HEK293 (cell line): ENCODE data around the gene KCNIP4.

Experiments used
- CTCF ChIA-PET: fragments of 350-600 bp; formaldehyde crosslinking; extraction: SDS; loops from one replicate; lab custom pipeline; 2021; ENCODE audit warnings: antibody characterized with exemption; lab: Yijun Ruan, JAX
- POLR2A ChIA-PET: fragments of 300-600 bp; formaldehyde crosslinking; extraction: SDS; loops from one replicate; lab custom pipeline; 2020; ENCODE audit warnings: antibody characterized with exemption, inconsistent platforms; lab: Yijun Ruan, JAX
- H3K27ac ChIP-seq: fragments of 200-500 bp; sonication (Bioruptor generic); 2 replicates; pipeline ENCODE4 v1.5.1; 2014; ENCODE audit warnings: low read depth, low read length, control low read depth, inconsistent platforms; ENCODE audit errors: extremely low read depth
- H3K36me3 ChIP-seq, 2 experiments: fragments of 200-500 bp in 1 of 2; sonication (Bioruptor generic) in 1 of 2; 1 replicate in 1 of 2; 2 replicates in 1 of 2; pipeline ENCODE4 v1.5.1; 2014 to 2017; ENCODE audit warnings: inconsistent platforms in 2 of 2, low read length in 2 of 2; ENCODE audit not compliant: control insufficient read depth in 2 of 2, insufficient read depth in 1 of 2
- H3K4me1 ChIP-seq: fragments of 200-500 bp; sonication (Bioruptor generic); 2 replicates; pipeline ENCODE4 v1.5.1; 2014; ENCODE audit warnings: mild to moderate bottlenecking, low read length, inconsistent platforms; ENCODE audit not compliant: control insufficient read depth, insufficient read depth
- H3K4me3 ChIP-seq: 2 replicates; pipeline ENCODE4 v1.5.1; 2011; ENCODE audit warnings: low read depth, mild to moderate bottlenecking, control low read depth, low read length, moderate library complexity
- H3K9me3 ChIP-seq: fragments of 200-500 bp; sonication (Bioruptor generic); 2 replicates; pipeline ENCODE4 v1.5.1; 2014; ENCODE audit warnings: low read depth, low read length, inconsistent platforms; ENCODE audit not compliant: control insufficient read depth, insufficient read depth
- GLIS2 ChIP-seq: fragments of 450-650 bp; formaldehyde crosslinking; IDR thresholded peaks from 2 replicates; pipeline ENCODE4 v1.5.1; 2016; ENCODE audit warnings: missing biosample characterization, missing genetic modification characterization
- KLF1 ChIP-seq: fragments of 450-650 bp; formaldehyde crosslinking; IDR thresholded peaks from 2 replicates; pipeline ENCODE4 v1.5.1; 2016; ENCODE audit warnings: missing biosample characterization, missing genetic modification characterization
- KLF7 ChIP-seq: fragments of 450-650 bp; formaldehyde crosslinking; IDR thresholded peaks from 2 replicates; pipeline ENCODE4 v1.5.1; 2016; ENCODE audit warnings: missing biosample characterization, missing genetic modification characterization, borderline replicate concordance
- SALL2 ChIP-seq: fragments of 450-650 bp; formaldehyde crosslinking; IDR thresholded peaks from 2 replicates; pipeline ENCODE4 v1.5.0; 2017; ENCODE audit warnings: missing biosample characterization, mild to moderate bottlenecking, missing genetic modification characterization, borderline replicate concordance
- YY1 ChIP-seq: fragments of 450-650 bp; formaldehyde crosslinking; IDR thresholded peaks from 2 replicates; pipeline ENCODE4 v1.5.1; 2018; ENCODE audit warnings: missing biosample characterization, missing genetic modification characterization
- ZBTB7A ChIP-seq: fragments of 450-650 bp; formaldehyde crosslinking; IDR thresholded peaks from 2 replicates; pipeline ENCODE4 v1.5.1; 2016; ENCODE audit warnings: low read depth, missing biosample characterization, missing genetic modification characterization
- ZFP3 ChIP-seq: fragments of 450-650 bp; formaldehyde crosslinking; IDR thresholded peaks from 2 replicates; pipeline ENCODE4 v1.5.1; 2016; ENCODE audit warnings: low read depth, missing biosample characterization, missing genetic modification characterization
- ZNF155 ChIP-seq: fragments of 450-650 bp; formaldehyde crosslinking; IDR thresholded peaks from 2 replicates; pipeline ENCODE4 v1.5.1; 2016; ENCODE audit warnings: missing biosample characterization, missing genetic modification characterization
- ZNF221 ChIP-seq: fragments of 450-650 bp; formaldehyde crosslinking; IDR thresholded peaks from 2 replicates; pipeline ENCODE4 v1.5.1; 2017; ENCODE audit warnings: missing biosample characterization, missing genetic modification characterization, borderline replicate concordance
- ZNF37A ChIP-seq: fragments of 450-650 bp; IDR thresholded peaks from 2 replicates; pipeline ENCODE4 v1.5.1; 2018; ENCODE audit warnings: missing biosample characterization, missing genetic modification characterization
- ZNF423 ChIP-seq: fragments of 450-650 bp; formaldehyde crosslinking; IDR thresholded peaks from 2 replicates; pipeline ENCODE4 v1.5.1; 2016; ENCODE audit warnings: missing biosample characterization, missing genetic modification characterization
- ZNF510 ChIP-seq: fragments of 450-650 bp; formaldehyde crosslinking; IDR thresholded peaks from 2 replicates; pipeline ENCODE4 v1.5.1; 2018; ENCODE audit warnings: mild to moderate bottlenecking, missing genetic modification characterization, missing biosample characterization; ENCODE audit not compliant: insufficient replicate concordance
- ZNF677 ChIP-seq: fragments of 450-650 bp; IDR thresholded peaks from 2 replicates; pipeline ENCODE4 v1.5.0; 2018; ENCODE audit warnings: missing biosample characterization, mild to moderate bottlenecking, missing genetic modification characterization, moderate library complexity
- ZNF707 ChIP-seq: fragments of 450-650 bp; formaldehyde crosslinking; IDR thresholded peaks from 2 replicates; pipeline ENCODE4 v1.5.1; 2016; ENCODE audit warnings: missing biosample characterization, missing genetic modification characterization
- ZNF768 ChIP-seq: fragments of 450-650 bp; formaldehyde crosslinking; IDR thresholded peaks from 2 replicates; pipeline ENCODE4 v1.5.1; 2018; ENCODE audit warnings: missing biosample characterization, mild to moderate bottlenecking, missing genetic modification characterization
- ZSCAN23 ChIP-seq: fragments of 450-650 bp; formaldehyde crosslinking; IDR thresholded peaks from 2 replicates; pipeline ENCODE4 v1.5.1; 2016; ENCODE audit warnings: missing biosample characterization, missing genetic modification characterization
- ZXDB ChIP-seq: fragments of 450-650 bp; formaldehyde crosslinking; IDR thresholded peaks from 2 replicates; pipeline ENCODE4 v1.5.1; 2016; ENCODE audit warnings: missing biosample characterization, missing genetic modification characterization
- TF ChIP-seq, protein P1 (sequence below): IDR thresholded peaks from 2 replicates; pipeline ENCODE4 v1.6.1; 2011; ENCODE audit warnings: mild to moderate bottlenecking, low read depth, low read length, borderline replicate concordance
- TF ChIP-seq, protein P2 (sequence below): fragments of 450-650 bp; IDR thresholded peaks from 2 replicates; pipeline ENCODE4 v1.5.1; 2018; ENCODE audit warnings: missing biosample characterization, mild to moderate bottlenecking, missing genetic modification characterization
- TF ChIP-seq, protein P3 (sequence below): fragments of 450-650 bp; formaldehyde crosslinking; IDR thresholded peaks from 2 replicates; pipeline ENCODE4 v1.5.1; 2016; ENCODE audit warnings: missing biosample characterization, missing genetic modification characterization
- TF ChIP-seq, protein P4 (sequence below): fragments of 450-650 bp; formaldehyde crosslinking; IDR thresholded peaks from 2 replicates; pipeline ENCODE4 v1.5.1; 2016; ENCODE audit warnings: missing biosample characterization, missing genetic modification characterization
- TF ChIP-seq, protein P5 (sequence below): fragments of 450-650 bp; formaldehyde crosslinking; conservative IDR thresholded peaks from 2 replicates; pipeline ENCODE4 v1.5.1; 2016; ENCODE audit warnings: low read depth, missing biosample characterization, missing genetic modification characterization

KCNIP4 gene

DNA sequence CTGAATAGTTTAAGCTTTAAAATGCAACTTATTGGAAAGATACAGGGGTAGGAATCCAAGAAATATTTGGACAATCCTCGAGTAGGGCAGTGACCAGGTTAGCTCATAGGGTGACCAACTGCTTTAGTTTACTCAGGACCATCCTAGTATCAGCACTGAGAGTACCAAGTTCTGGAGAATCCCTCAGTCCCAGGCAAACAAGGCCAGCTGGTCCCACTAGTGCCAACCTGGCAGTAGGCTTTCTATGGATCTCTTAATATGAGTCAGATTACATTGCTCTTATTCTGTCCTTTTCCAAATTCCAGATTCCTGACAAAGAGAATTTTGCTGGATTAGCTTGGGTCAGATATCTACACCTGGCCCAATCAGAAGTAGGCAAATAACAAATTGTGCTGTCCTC lies 493.7 kb downstream of the KCNIP4 start:
- no peak overlapping the region for H3K27ac ChIP-seq
- no peaks in the 10 kb centered on the region for H3K4me1 ChIP-seq
- TF ChIP-seq KLF7 (tag by site-specific recombination) (no peak), KLF1 (no peak), ZNF510 (no peak), ZXDB (tag by site-specific recombination) (no peak), ZNF768 (tag by site-specific recombination) (no peak), YY1 (tag by site-specific recombination) (no peak), SALL2 (no peak), ZNF221 (tag by site-specific recombination) (no peak), ZNF37A (tag by site-specific recombination) (no peak), ZNF677 (tag by site-specific recombination) (no peak), ZBTB7A (no peak), ZSCAN23 (tag by site-specific recombination) (no peak), ZFP3 (no peak), ZNF423 (no peak), GLIS2 (tag by site-specific recombination) (no peak)
- TF ChIP-seq, protein P1, sequence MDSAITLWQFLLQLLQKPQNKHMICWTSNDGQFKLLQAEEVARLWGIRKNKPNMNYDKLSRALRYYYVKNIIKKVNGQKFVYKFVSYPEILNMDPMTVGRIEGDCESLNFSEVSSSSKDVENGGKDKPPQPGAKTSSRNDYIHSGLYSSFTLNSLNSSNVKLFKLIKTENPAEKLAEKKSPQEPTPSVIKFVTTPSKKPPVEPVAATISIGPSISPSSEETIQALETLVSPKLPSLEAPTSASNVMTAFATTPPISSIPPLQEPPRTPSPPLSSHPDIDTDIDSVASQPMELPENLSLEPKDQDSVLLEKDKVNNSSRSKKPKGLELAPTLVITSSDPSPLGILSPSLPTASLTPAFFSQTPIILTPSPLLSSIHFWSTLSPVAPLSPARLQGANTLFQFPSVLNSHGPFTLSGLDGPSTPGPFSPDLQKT, result no peak
- TF ChIP-seq, protein P2, sequence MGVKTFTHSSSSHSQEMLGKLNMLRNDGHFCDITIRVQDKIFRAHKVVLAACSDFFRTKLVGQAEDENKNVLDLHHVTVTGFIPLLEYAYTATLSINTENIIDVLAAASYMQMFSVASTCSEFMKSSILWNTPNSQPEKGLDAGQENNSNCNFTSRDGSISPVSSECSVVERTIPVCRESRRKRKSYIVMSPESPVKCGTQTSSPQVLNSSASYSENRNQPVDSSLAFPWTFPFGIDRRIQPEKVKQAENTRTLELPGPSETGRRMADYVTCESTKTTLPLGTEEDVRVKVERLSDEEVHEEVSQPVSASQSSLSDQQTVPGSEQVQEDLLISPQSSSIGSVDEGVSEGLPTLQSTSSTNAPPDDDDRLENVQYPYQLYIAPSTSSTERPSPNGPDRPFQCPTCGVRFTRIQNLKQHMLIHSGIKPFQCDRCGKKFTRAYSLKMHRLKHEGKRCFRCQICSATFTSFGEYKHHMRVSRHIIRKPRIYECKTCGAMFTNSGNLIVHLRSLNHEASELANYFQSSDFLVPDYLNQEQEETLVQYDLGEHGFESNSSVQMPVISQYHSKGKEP (tag by site-specific recombination), result no peak
- TF ChIP-seq, protein P3, sequence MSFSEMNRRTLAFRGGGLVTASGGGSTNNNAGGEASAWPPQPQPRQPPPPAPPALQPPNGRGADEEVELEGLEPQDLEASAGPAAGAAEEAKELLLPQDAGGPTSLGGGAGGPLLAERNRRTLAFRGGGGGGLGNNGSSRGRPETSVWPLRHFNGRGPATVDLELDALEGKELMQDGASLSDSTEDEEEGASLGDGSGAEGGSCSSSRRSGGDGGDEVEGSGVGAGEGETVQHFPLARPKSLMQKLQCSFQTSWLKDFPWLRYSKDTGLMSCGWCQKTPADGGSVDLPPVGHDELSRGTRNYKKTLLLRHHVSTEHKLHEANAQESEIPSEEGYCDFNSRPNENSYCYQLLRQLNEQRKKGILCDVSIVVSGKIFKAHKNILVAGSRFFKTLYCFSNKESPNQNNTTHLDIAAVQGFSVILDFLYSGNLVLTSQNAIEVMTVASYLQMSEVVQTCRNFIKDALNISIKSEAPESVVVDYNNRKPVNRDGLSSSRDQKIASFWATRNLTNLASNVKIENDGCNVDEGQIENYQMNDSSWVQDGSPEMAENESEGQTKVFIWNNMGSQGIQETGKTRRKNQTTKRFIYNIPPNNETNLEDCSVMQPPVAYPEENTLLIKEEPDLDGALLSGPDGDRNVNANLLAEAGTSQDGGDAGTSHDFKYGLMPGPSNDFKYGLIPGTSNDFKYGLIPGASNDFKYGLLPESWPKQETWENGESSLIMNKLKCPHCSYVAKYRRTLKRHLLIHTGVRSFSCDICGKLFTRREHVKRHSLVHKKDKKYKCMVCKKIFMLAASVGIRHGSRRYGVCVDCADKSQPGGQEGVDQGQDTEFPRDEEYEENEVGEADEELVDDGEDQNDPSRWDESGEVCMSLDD, result no peak
- TF ChIP-seq, protein P4, sequence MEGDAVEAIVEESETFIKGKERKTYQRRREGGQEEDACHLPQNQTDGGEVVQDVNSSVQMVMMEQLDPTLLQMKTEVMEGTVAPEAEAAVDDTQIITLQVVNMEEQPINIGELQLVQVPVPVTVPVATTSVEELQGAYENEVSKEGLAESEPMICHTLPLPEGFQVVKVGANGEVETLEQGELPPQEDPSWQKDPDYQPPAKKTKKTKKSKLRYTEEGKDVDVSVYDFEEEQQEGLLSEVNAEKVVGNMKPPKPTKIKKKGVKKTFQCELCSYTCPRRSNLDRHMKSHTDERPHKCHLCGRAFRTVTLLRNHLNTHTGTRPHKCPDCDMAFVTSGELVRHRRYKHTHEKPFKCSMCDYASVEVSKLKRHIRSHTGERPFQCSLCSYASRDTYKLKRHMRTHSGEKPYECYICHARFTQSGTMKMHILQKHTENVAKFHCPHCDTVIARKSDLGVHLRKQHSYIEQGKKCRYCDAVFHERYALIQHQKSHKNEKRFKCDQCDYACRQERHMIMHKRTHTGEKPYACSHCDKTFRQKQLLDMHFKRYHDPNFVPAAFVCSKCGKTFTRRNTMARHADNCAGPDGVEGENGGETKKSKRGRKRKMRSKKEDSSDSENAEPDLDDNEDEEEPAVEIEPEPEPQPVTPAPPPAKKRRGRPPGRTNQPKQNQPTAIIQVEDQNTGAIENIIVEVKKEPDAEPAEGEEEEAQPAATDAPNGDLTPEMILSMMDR, result no peak
- ChIA-PET CTCF (interaction anchor here (0.6 to 1.5 kb wide), 2 partner anchors 15 to 308 kb away, joined by 3 to 6 read pairs; no protein-coding TSS in a partner anchor), POLR2A (no interaction called here)
- H3K9me3 ChIP-seq, result no peaks in the 10 kb centered on the region
- H3K36me3 ChIP-seq, result no peaks in the 10 kb centered on the region
- H3K4me3 ChIP-seq, result no peak overlapping the region

DNA sequence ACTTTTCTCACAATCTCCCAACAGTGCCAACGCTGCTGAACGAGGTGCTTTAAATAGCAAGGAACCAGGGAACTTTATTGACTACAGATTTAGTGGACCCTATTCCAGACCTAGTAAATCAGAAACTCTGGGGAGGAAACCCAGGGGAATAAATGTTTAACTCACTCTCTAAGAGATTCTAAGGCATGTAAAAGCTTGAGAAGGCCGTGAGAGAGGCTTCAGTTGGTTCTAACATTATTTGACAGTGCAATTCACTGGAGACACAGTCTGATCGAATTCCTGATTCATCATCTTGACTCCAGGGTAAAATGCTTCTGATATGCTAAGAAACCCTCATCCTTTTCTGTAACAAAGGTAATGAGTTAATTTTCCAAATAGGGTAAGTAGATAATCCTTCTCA lies 494.4 kb downstream of the KCNIP4 start:
- TF ChIP-seq, protein P5, sequence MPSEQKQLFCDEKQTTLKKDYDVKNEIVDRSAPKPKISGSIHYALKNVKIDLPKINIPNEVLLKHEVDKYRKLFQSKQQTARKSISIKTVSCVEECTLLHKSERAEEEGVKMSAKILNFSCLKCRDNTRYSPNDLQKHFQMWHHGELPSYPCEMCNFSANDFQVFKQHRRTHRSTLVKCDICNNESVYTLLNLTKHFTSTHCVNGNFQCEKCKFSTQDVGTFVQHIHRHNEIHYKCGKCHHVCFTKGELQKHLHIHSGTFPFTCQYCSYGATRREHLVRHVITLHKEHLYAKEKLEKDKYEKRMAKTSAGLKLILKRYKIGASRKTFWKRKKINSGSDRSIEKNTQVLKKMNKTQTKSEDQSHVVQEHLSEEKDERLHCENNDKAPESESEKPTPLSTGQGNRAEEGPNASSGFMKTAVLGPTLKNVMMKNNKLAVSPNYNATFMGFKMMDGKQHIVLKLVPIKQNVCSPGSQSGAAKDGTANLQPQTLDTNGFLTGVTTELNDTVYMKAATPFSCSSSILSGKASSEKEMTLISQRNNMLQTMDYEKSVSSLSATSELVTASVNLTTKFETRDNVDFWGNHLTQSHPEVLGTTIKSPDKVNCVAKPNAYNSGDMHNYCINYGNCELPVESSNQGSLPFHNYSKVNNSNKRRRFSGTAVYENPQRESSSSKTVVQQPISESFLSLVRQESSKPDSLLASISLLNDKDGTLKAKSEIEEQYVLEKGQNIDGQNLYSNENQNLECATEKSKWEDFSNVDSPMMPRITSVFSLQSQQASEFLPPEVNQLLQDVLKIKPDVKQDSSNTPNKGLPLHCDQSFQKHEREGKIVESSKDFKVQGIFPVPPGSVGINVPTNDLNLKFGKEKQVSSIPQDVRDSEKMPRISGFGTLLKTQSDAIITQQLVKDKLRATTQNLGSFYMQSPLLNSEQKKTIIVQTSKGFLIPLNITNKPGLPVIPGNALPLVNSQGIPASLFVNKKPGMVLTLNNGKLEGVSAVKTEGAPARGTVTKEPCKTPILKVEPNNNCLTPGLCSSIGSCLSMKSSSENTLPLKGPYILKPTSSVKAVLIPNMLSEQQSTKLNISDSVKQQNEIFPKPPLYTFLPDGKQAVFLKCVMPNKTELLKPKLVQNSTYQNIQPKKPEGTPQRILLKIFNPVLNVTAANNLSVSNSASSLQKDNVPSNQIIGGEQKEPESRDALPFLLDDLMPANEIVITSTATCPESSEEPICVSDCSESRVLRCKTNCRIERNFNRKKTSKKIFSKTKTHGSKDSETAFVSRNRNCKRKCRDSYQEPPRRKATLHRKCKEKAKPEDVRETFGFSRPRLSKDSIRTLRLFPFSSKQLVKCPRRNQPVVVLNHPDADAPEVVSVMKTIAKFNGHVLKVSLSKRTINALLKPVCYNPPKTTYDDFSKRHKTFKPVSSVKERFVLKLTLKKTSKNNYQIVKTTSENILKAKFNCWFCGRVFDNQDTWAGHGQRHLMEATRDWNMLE (tag by site-specific recombination), result no peak
- TF ChIP-seq ZNF707 (tag by site-specific recombination) (no peak), ZNF155 (tag by site-specific recombination) (no peak)
- ChIA-PET POLR2A (no interaction called here), CTCF (interaction anchor here (1.5 kb wide), 1 partner anchor 16 kb away, joined by 6 read pairs; no protein-coding TSS in a partner anchor)
- H3K27ac ChIP-seq, result no peak overlapping the region
- no peak overlapping the region for H3K4me3 ChIP-seq
- H3K4me1 ChIP-seq, result no peaks in the 10 kb centered on the region
- no peaks in the 10 kb centered on the region for H3K9me3 ChIP-seq
- no peaks in the 10 kb centered on the region for H3K36me3 ChIP-seq
